Stimulated activated memory B cell treated with anti-CD40 and anti-IgM and Interleukin-4, amounts not matched to agents 10 μg/mL and 1 μg/mL and 100 μg/mL, for 72 hours (primary cell): Measurements from ENCODE around the gene RPS6KB2.

Source experiments
- ATAC-seq: fragments of 150-1000 bp; cut with Tn5 transposase; 2 replicates; pipeline ENCODE4 v1.10.0; 2021
- H3K27ac Mint-ChIP-seq: one replicate; pipeline ENCODE4 v1.8.0; 2022; ENCODE audit warnings: mild to moderate bottlenecking, mixed read lengths
- H3K27me3 Mint-ChIP-seq: one replicate; pipeline ENCODE4 v1.8.0; 2022; ENCODE audit warnings: mixed read lengths
- H3K36me3 Mint-ChIP-seq: one replicate; pipeline ENCODE4 v1.8.0; 2022; ENCODE audit warnings: mixed read lengths
- H3K4me1 Mint-ChIP-seq: one replicate; pipeline ENCODE4 v1.8.0; 2022; ENCODE audit warnings: mixed read lengths
- H3K4me3 Mint-ChIP-seq: one replicate; pipeline ENCODE4 v1.8.0; 2022; ENCODE audit warnings: mild to moderate bottlenecking, moderate library complexity, mixed read lengths
- H3K9me3 Mint-ChIP-seq: one replicate; pipeline ENCODE4 v1.8.0; 2022; ENCODE audit warnings: mixed read lengths

The RPS6KB2 gene

DNA sequence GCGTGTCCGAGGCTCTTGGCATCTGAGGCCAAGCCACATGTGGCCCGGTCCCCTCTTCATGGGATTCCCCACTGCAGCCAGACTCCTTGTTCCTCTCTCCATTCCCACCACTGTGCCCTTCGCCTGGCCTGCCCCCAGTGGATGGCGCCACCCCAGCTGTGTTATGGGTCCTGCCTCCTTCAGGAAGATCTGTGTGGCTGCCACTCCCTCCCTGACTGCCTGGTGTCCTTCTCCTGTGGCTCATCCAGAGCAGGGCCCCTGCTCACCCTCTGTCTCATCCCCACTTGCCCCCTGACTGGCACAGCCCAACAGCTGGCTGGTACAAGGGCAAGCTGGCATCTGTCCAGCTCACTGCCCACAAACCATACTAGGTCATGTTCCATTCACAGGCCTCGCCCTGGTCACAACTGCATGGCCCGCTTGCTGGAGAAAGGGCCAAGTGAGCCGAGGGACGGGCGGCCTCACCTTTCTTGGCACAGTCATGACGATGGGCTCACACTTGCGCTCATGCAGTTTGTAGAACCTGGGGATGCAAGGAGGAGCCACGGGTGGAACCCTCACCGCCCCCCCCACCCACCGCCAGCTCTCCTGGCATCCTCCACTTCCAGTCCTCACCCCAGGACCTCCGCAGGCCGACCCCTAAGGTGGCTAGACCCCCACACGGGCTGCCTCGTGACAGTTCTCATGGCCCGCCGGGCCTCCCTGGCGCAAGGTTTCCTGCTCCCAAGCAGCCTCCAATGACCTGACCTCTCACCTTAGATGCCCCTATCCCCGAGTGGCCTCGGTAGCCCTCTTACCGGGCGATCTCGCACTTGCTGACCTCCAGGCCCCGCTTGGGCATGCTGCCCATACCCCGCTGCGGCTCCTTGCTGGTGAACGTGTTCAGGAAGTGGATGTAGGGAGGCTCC lies 11.3 kb downstream of the RPS6KB2 start:
- Mint-ChIP-seq H3K4me1 (peaks cover 78% of the 10 kb centered on the region), H3K9me3 (no peaks in the 10 kb centered on the region), H3K27ac (peak overlapping the region; percentile 97), H3K27me3 (no peaks in the 10 kb centered on the region), H3K36me3 (peaks cover 39% of the 10 kb centered on the region), H3K4me3 (peak overlapping the region; percentile 100)
- ATAC-seq = no peak

DNA sequence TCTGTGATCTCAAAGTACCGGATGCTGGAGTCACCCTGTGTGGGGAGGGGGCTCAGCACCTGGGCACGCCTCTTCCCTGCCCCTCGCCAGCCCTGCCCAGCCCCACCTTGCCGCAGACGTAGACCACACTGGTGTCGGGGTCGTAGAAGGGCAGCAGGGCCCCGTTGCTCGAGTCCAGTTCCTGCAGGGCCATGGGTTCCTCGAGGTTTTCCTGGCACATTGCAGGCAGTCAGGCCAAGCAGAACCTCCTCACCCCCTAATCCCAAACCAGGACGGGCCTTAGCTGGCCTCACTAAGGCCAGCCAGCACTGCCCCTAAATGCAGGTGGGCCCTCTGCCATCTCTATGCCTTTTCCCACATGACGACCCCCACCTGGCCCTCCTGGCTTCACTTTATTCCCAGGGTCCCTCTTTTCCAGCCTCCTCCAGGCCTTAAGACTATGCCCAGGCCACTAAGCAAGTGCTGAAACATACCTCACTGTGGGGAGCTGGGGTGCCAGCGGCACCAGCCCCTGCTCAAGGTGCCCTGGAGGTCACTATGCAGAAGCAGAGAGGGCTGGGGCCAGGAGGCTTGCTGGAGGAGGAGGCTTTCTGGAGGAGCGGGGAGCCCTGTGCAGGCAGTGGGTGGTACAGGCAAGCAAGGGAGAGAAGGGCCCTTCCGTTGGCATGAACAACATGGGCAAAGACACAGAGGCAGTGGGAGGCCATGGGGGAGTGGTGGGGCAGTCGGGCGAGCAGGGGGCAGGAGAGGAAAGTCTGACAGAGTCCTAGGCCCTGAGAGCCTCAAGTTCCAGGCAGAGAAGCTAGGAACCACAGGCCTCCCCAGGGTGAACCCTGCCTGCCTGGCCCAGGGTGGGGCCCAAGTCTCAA lies 12.2 kb downstream of the RPS6KB2 start:
- Mint-ChIP-seq H3K4me3 (peak overlapping the region; percentile 63), H3K9me3 (no peaks in the 10 kb centered on the region), H3K27me3 (no peaks in the 10 kb centered on the region), H3K36me3 (peaks cover 33% of the 10 kb centered on the region), H3K4me1 (peaks cover 78% of the 10 kb centered on the region), H3K27ac (peak overlapping the region; percentile 97)
- ATAC-seq = no peak

DNA sequence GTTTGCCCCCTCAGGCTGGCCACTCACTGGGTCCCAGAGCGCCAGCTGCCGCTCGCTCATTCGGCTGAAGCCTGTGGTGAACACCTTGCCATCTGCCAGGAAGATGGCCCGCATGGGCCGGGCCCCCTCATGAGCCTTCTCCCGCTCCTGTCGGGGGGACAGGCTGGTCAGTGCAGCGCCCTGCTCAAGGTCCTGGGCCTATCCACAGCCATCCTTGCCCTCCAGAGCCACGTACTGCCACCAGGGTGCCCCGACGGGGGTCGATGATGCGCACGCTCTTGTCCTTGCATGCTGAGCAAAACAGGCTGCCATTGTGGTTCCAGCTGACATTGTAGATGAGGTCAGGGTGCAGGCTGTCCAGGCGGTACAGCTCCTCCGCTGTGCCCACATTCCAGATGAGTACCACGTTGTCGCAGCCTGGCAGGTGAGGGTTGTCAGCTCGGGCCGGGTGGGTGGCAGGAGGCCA lies 12.8 kb downstream of the RPS6KB2 start:
- H3K36me3 Mint-ChIP-seq = peaks cover 26% of the 10 kb centered on the region
- no peaks in the 10 kb centered on the region for H3K27me3 Mint-ChIP-seq
- peak overlapping the region; percentile 97 for H3K27ac Mint-ChIP-seq
- no peak for ATAC-seq
- peak overlapping the region; percentile 22 for H3K4me3 Mint-ChIP-seq
- peaks cover 78% of the 10 kb centered on the region for H3K4me1 Mint-ChIP-seq
- H3K9me3 Mint-ChIP-seq = no peaks in the 10 kb centered on the region

GRCh38 chr11:67441731-67442351 lies 13.5 kb downstream of the RPS6KB2 start:
- no peak for ATAC-seq
- Mint-ChIP-seq H3K27me3 (no peaks in the 10 kb centered on the region), H3K4me1 (peaks cover 84% of the 10 kb centered on the region), H3K36me3 (peaks cover 19% of the 10 kb centered on the region), H3K9me3 (no peaks in the 10 kb centered on the region), H3K27ac (peak overlapping the region; percentile 97), H3K4me3 (peak overlapping the region; percentile 15)

DNA sequence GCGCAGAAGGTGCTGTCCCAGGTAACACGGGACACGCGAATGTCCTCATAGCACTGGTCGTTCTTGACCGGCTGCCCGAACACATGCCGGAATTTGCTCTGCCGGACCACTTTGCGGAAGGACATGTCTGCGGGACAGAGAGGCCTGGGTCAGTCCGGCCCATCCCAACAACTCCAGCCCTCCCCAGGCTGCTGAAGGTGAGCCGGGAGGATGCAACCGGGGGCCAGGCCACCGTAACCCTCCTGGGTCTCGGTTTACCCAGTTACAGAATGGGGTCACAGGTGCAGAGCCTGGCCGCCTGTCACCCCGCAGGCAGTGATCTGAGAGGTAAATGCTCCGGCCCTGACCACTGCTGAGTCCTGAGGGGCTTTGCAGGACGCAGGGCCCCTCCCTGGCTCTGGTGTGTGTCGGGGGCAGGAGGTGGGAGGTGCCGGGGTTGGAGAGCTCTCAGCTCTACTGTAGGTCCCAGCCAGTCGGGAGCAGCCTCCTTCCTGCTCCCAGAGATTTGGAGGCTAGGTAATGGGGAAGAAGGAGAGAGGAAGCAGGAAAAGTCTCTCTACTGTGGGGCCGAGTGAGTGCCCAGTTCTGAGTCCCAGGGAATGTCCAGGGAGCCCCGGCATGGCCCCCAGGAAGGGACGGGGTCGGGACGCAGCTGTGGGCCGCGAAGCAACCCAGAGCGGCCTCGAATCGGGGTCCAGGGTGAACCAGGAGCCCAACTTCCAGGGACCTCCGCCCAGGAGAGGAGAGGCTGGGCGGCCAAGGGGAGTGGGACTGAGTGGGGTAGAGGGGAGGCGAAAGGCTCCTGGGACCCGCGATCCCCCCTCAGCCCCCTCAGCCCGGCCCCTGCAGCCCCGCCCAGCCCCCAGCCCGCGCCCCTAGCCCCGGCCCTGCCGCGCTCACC lies 14.5 kb downstream of the RPS6KB2 start:
- Mint-ChIP-seq H3K4me1 (peaks cover 91% of the 10 kb centered on the region), H3K36me3 (peaks cover 12% of the 10 kb centered on the region), H3K4me3 (peak overlapping the region; percentile 79), H3K27ac (peak overlapping the region; percentile 97), H3K9me3 (no peaks in the 10 kb centered on the region), H3K27me3 (no peaks in the 10 kb centered on the region)
- ATAC-seq = peak; percentile 1

- Mint-ChIP-seq H3K36me3 (no peaks in the 10 kb centered on the region), H3K27ac (peak overlapping the region; percentile 97), H3K27me3 (no peaks in the 10 kb centered on the region), H3K4me1 (peaks cover 88% of the 10 kb centered on the region), H3K4me3 (peak overlapping the region; percentile 80), H3K9me3 (no peaks in the 10 kb centered on the region)
- ATAC-seq = no peak
These were observed 17.2 kb downstream of the RPS6KB2 start for GRCh38 chr11:67445515-67445914.

GRCh38 chr11:67448220-67448609 lies 19.9 kb downstream of the RPS6KB2 start:
- H3K4me3 Mint-ChIP-seq = peak overlapping the region; percentile 10
- H3K9me3 Mint-ChIP-seq = no peaks in the 10 kb centered on the region
- no peaks in the 10 kb centered on the region for H3K36me3 Mint-ChIP-seq
- peaks cover 78% of the 10 kb centered on the region for H3K4me1 Mint-ChIP-seq
- H3K27me3 Mint-ChIP-seq = no peaks in the 10 kb centered on the region
- no peak for ATAC-seq
- H3K27ac Mint-ChIP-seq = peak overlapping the region; percentile 97

DNA sequence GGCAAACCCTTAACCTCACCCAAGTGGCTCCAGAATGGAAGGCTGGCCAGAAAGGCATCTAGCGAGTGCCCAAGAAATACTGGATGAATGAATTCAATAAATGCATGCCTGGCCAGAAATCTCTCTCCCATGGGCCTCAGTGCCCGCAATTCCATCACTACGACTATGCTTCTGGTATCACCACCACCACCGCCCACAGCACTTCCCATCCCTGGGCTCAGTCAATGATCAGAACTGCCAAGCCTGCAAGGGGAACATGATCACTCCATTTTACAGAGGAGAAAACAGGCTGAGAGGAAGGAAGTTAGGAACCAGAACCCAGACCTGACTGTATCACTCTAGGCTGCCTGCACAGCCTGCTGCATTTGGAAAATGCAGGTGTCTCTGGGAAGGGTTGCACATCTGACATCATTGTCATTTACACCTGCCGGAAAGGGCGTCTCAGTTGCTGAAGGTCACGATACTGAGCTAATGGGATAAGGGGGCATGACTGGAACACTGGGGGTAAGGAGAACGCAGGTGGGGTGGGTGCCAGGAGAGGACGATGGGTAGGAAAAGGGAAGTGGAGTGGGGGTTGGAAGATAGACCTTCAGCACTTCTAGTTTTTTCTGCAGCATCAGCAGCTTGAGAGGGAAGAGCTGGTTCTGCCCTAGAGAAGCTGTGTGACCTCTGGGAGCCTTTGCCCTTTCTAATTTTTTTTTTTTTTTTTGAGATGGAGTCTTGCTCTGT lies 21.0 kb downstream of the RPS6KB2 start:
- no peak for ATAC-seq
- Mint-ChIP-seq H3K4me3 (peak overlapping the region; percentile 3), H3K4me1 (peaks cover 74% of the 10 kb centered on the region), H3K27me3 (no peaks in the 10 kb centered on the region), H3K36me3 (no peaks in the 10 kb centered on the region), H3K27ac (peak overlapping the region; percentile 26), H3K9me3 (no peaks in the 10 kb centered on the region)

GRCh38 chr11:67450796-67451657 lies 22.7 kb downstream of the RPS6KB2 start:
- peak overlapping the region; percentile 80 for H3K27ac Mint-ChIP-seq
- no peaks in the 10 kb centered on the region for H3K9me3 Mint-ChIP-seq
- H3K4me1 Mint-ChIP-seq = peaks cover 67% of the 10 kb centered on the region
- no peaks in the 10 kb centered on the region for H3K36me3 Mint-ChIP-seq
- no peak overlapping the region for H3K4me3 Mint-ChIP-seq
- no peaks in the 10 kb centered on the region for H3K27me3 Mint-ChIP-seq
- no peak for ATAC-seq

GRCh38 chr11:67451658-67451976 lies 23.3 kb downstream of the RPS6KB2 start:
- Mint-ChIP-seq H3K9me3 (no peaks in the 10 kb centered on the region), H3K36me3 (no peaks in the 10 kb centered on the region), H3K27me3 (no peaks in the 10 kb centered on the region), H3K4me3 (no peak overlapping the region), H3K4me1 (peaks cover 64% of the 10 kb centered on the region), H3K27ac (peak overlapping the region; percentile 80)
- no peak for ATAC-seq

GRCh38 chr11:67452141-67452952 lies 24.1 kb downstream of the RPS6KB2 start, which contains the start of gene GPR152:
Gene GPR152 (minus strand): TSS chr11:67452729. CDS start chr11:67452724, 5 bp downstream.
- H3K4me1 Mint-ChIP-seq = peaks cover 64% of the 10 kb centered on the region
- no peaks in the 10 kb centered on the region for H3K36me3 Mint-ChIP-seq
- no peak within 1 kb of the TSS for H3K4me3 Mint-ChIP-seq
- peak within 1 kb of the TSS; percentile 80 for H3K27ac Mint-ChIP-seq
- H3K9me3 Mint-ChIP-seq = no peaks in the 10 kb centered on the region
- no peak for ATAC-seq
- no peaks in the 10 kb centered on the region for H3K27me3 Mint-ChIP-seq
